ENCODE results near the gene DNAAF5. TPM values are rescaled to one million over a fixed set of nuclear protein-coding genes. Genes with fewer than 3 reads are reported as not detected.

DNAAF5 gene
- total and polyA plus RNA-seq, 7 experiments from 2014 or later: 4.0 to 25.7 (median 13.4) TPM

- DNase-seq: no peak
- Mint-ChIP-seq H3K4me1 (peaks cover 5 to 40% (median 20%) of the 10 kb centered on the region in 7 donors), H3K36me3 (peaks cover 4 to 23% (median 11%) of the 10 kb centered on the region in 5 donors), H3K9me3 (no peaks in the 10 kb centered on the region), H3K27me3 (peaks cover 0 to 5% (median 0%) of the 10 kb centered on the region in 5 donors), H3K4me3 (peak overlapping the region; percentile 12 to 83 (median 64)), H3K27ac (peak overlapping the region in 4 of 9 donors; percentile 44 to 51 (median 47))
- H3K4me1 ChIP-seq (ENCODE audit: control insufficient read depth in 2 of 2, insufficient read depth in 2 of 2, low read length in 2 of 2): peaks cover 0 to 5% of the 10 kb centered on the region in 2 donors
- ChIA-PET CTCF (no interaction called here), POLR2A (interaction anchor here (0.6 to 1.7 kb wide), 4 partner anchors 72 to 360 kb away, joined by 3 to 5 read pairs (median 4); no protein-coding TSS in a partner anchor)
- H3K36me3 ChIP-seq (ENCODE audit: control insufficient read depth in 2 of 3, insufficient read depth in 3 of 3, low read length in 3 of 3): peaks cover 0 to 8% (median 0%) of the 10 kb centered on the region in 3 experiments
- no peak for ATAC-seq
- H3K4me3 ChIP-seq (ENCODE audit: low read length): no peak overlapping the region
- H3K9me3 ChIP-seq (ENCODE audit: control insufficient read depth in 2 of 3, low read length in 3 of 3): no peaks in the 10 kb centered on the region
- peak overlapping the region; percentile 62 for H3K27ac ChIP-seq (ENCODE audit: low read depth, low read length)
- no peaks in the 10 kb centered on the region for H3K27me3 ChIP-seq (ENCODE audit: control insufficient read depth in 2 of 2, insufficient read depth in 2 of 2, low read length in 2 of 2)
- intact Hi-C loops (cut with micrococcal nuclease): loop anchor here in 1 of 2 donors (1.0 to 5.0 kb wide), 4 partner anchors 14 to 211 kb away; partner anchors contain the start of genes DNAAF5 and GET4
Observed at GRCh38 chr7:711922-712380, 14.5 kb upstream of the DNAAF5 start.

- no peaks in the 10 kb centered on the region for H3K27me3 ChIP-seq (ENCODE audit: control insufficient read depth in 2 of 2, insufficient read depth in 2 of 2, low read length in 2 of 2)
- peaks cover 0 to 1% (median 0%) of the 10 kb centered on the region in 11 donors for H3K9me3 Mint-ChIP-seq
- H3K4me1 ChIP-seq (ENCODE audit: control insufficient read depth in 2 of 2, insufficient read depth in 2 of 2, low read length in 2 of 2): peaks cover 0 to 5% of the 10 kb centered on the region in 2 donors
- no peaks in the 10 kb centered on the region for H3K9me3 ChIP-seq (ENCODE audit: control insufficient read depth in 2 of 3, low read length in 3 of 3)
- POLR2A ChIA-PET: interaction anchor here (1.1 to 1.7 kb wide), 3 partner anchors 95 to 361 kb away, joined by 3 to 5 read pairs (median 4); no protein-coding TSS in a partner anchor
- peaks cover 0 to 5% (median 0%) of the 10 kb centered on the region in 5 donors for H3K27me3 Mint-ChIP-seq
- H3K27ac Mint-ChIP-seq: peak overlapping the region in 6 of 9 donors; percentile 53 to 87 (median 82)
- H3K4me3 Mint-ChIP-seq: peak overlapping the region in 9 of 10 donors; percentile 9 to 86 (median 68)
- peaks cover 5 to 34% (median 15%) of the 10 kb centered on the region in 7 donors for H3K4me1 Mint-ChIP-seq
- peak in 4 of 9 donors; percentile 28 to 43 (median 42) for DNase-seq
- peak overlapping the region; percentile 62 for H3K27ac ChIP-seq (ENCODE audit: low read depth, low read length)
- intact Hi-C loops (cut with micrococcal nuclease): loop anchor here in 1 of 2 donors (1.0 to 5.0 kb wide), 4 partner anchors 14 to 211 kb away; partner anchors contain the start of genes DNAAF5 and GET4
- peaks cover 0 to 4% (median 0%) of the 10 kb centered on the region in 3 experiments for H3K36me3 ChIP-seq (ENCODE audit: control insufficient read depth in 2 of 3, insufficient read depth in 3 of 3, low read length in 3 of 3)
- CTCF ChIA-PET: no interaction called here
- H3K36me3 Mint-ChIP-seq: peaks cover 0 to 17% (median 6%) of the 10 kb centered on the region in 5 donors
- peak; percentile 75 for ATAC-seq
- H3K4me3 ChIP-seq (ENCODE audit: low read length): peak overlapping the region; percentile 24
Observed at GRCh38 chr7:712381-713138, 13.9 kb upstream of the DNAAF5 start.

GRCh38 chr7:713139-713457 lies 13.4 kb upstream of the DNAAF5 start:
- no peak for DNase-seq
- Mint-ChIP-seq H3K4me1 (peaks cover 5 to 28% (median 15%) of the 10 kb centered on the region in 7 donors), H3K27me3 (peaks cover 0 to 5% (median 0%) of the 10 kb centered on the region in 5 donors), H3K9me3 (peaks cover 0 to 1% (median 0%) of the 10 kb centered on the region in 11 donors), H3K27ac (peak overlapping the region; percentile 3 to 97 (median 81)), H3K4me3 (peak overlapping the region; percentile 59 to 93 (median 78)), H3K36me3 (peaks cover 0 to 12% (median 5%) of the 10 kb centered on the region in 5 donors)
- intact Hi-C loops (cut with micrococcal nuclease): loop anchor here in 1 of 2 donors (5.0 kb wide), 1 partner anchor 164 kb away; the partner anchor contains the start of gene GET4
- H3K9me3 ChIP-seq (ENCODE audit: control insufficient read depth in 2 of 3, low read length in 3 of 3): no peaks in the 10 kb centered on the region
- ChIA-PET POLR2A (no interaction called here), CTCF (no interaction called here)
- ATAC-seq: no peak
- peak overlapping the region; percentile 44 for H3K27ac ChIP-seq (ENCODE audit: low read depth, low read length)
- H3K4me3 ChIP-seq (ENCODE audit: low read length): no peak overlapping the region
- peaks cover 0 to 5% of the 10 kb centered on the region in 2 donors for H3K4me1 ChIP-seq (ENCODE audit: control insufficient read depth in 2 of 2, insufficient read depth in 2 of 2, low read length in 2 of 2)
- no peaks in the 10 kb centered on the region for H3K36me3 ChIP-seq (ENCODE audit: control insufficient read depth in 2 of 3, insufficient read depth in 3 of 3, low read length in 3 of 3)
- no peaks in the 10 kb centered on the region for H3K27me3 ChIP-seq (ENCODE audit: control insufficient read depth in 2 of 2, insufficient read depth in 2 of 2, low read length in 2 of 2)

- peaks cover 0 to 5% of the 10 kb centered on the region in 2 donors for H3K4me1 ChIP-seq (ENCODE audit: control insufficient read depth in 2 of 2, insufficient read depth in 2 of 2, low read length in 2 of 2)
- CTCF ChIA-PET: interaction anchor here (0.7 kb wide), 1 partner anchor 45 kb away, joined by 8 read pairs; no protein-coding TSS in a partner anchor
- H3K4me1 Mint-ChIP-seq: peaks cover 5 to 27% (median 15%) of the 10 kb centered on the region in 7 donors
- H3K36me3 ChIP-seq (ENCODE audit: control insufficient read depth in 2 of 3, insufficient read depth in 3 of 3, low read length in 3 of 3): no peaks in the 10 kb centered on the region
- no peaks in the 10 kb centered on the region for H3K9me3 ChIP-seq (ENCODE audit: control insufficient read depth in 2 of 3, low read length in 3 of 3)
- H3K9me3 Mint-ChIP-seq: peaks cover 0 to 1% (median 0%) of the 10 kb centered on the region in 11 donors
- H3K27me3 ChIP-seq (ENCODE audit: control insufficient read depth in 2 of 2, insufficient read depth in 2 of 2, low read length in 2 of 2): no peaks in the 10 kb centered on the region
- peaks cover 0 to 5% (median 0%) of the 10 kb centered on the region in 5 donors for H3K27me3 Mint-ChIP-seq
- H3K4me3 ChIP-seq (ENCODE audit: low read length): no peak overlapping the region
- peaks cover 0 to 10% (median 5%) of the 10 kb centered on the region in 5 donors for H3K36me3 Mint-ChIP-seq
- no peak overlapping the region for H3K27ac ChIP-seq (ENCODE audit: low read depth, low read length)
- H3K27ac Mint-ChIP-seq: peak overlapping the region; percentile 3 to 97 (median 81)
- no peak for DNase-seq
- intact Hi-C loops (cut with micrococcal nuclease): loop anchor here in 1 of 2 donors (5.0 kb wide), 1 partner anchor 164 kb away; the partner anchor contains the start of gene GET4
- peak overlapping the region; percentile 59 to 93 (median 76) for H3K4me3 Mint-ChIP-seq
- POLR2A ChIA-PET: interaction anchor here (0.7 to 1.1 kb wide), 2 partner anchors 163 to 1774 kb away, joined by 3 to 4 read pairs; no protein-coding TSS in a partner anchor
- no peak for ATAC-seq
Observed at GRCh38 chr7:713488-714230, 12.8 kb upstream of the DNAAF5 start.

- ChIA-PET CTCF (no interaction called here), POLR2A (interaction anchor here (1.1 kb wide), 1 partner anchor 163 kb away, joined by 3 read pairs; no protein-coding TSS in a partner anchor)
- Mint-ChIP-seq H3K4me3 (peak overlapping the region in 8 of 10 donors; percentile 32 to 86 (median 76)), H3K27ac (peak overlapping the region in 8 of 9 donors; percentile 14 to 87 (median 69)), H3K27me3 (peaks cover 0 to 5% (median 0%) of the 10 kb centered on the region in 5 donors), H3K36me3 (peaks cover 0 to 10% (median 5%) of the 10 kb centered on the region in 5 donors), H3K4me1 (peaks cover 5 to 27% (median 15%) of the 10 kb centered on the region in 7 donors), H3K9me3 (peaks cover 0 to 1% (median 0%) of the 10 kb centered on the region in 11 donors)
- H3K9me3 ChIP-seq (ENCODE audit: control insufficient read depth in 2 of 3, low read length in 3 of 3): no peaks in the 10 kb centered on the region
- no peak overlapping the region for H3K27ac ChIP-seq (ENCODE audit: low read depth, low read length)
- no peak overlapping the region for H3K4me3 ChIP-seq (ENCODE audit: low read length)
- intact Hi-C loops (cut with micrococcal nuclease): loop anchor here in 1 of 2 donors (5.0 kb wide), 1 partner anchor 163 kb away; the partner anchor contains the start of gene GET4
- H3K36me3 ChIP-seq (ENCODE audit: control insufficient read depth in 2 of 3, insufficient read depth in 3 of 3, low read length in 3 of 3): no peaks in the 10 kb centered on the region
- no peaks in the 10 kb centered on the region for H3K27me3 ChIP-seq (ENCODE audit: control insufficient read depth in 2 of 2, insufficient read depth in 2 of 2, low read length in 2 of 2)
- peaks cover 0 to 5% of the 10 kb centered on the region in 2 donors for H3K4me1 ChIP-seq (ENCODE audit: control insufficient read depth in 2 of 2, insufficient read depth in 2 of 2, low read length in 2 of 2)
- DNase-seq (no peak), ATAC-seq (no peak)
Observed at GRCh38 chr7:714251-714671, 12.2 kb upstream of the DNAAF5 start.
